H9 (cell line): ENCODE data around the gene MECP2. TPM values are rescaled to one million over a fixed set of nuclear protein-coding genes. Genes with fewer than 3 reads are reported as not detected.

ENCODE experiments used
- DNase-seq: peaks from one replicate; pipeline ENCODE4 v3.0.0-alpha.2; 2017
- H2AFZ ChIP-seq: one replicate; pipeline ENCODE4 v1.6.1; 2013; ENCODE audit warnings: mild to moderate bottlenecking, low read length, control low read depth, moderate library complexity
- H2AK5ac ChIP-seq: 2 replicates; pipeline ENCODE4 v1.6.1; 2013; ENCODE audit warnings: low read length, control low read depth, mixed read lengths; ENCODE audit not compliant: insufficient read length
- H2BK120ac ChIP-seq: one replicate; pipeline ENCODE4 v1.6.1; 2013; ENCODE audit warnings: low read depth, mild to moderate bottlenecking, low read length, control low read depth, inconsistent platforms; ENCODE audit not compliant: poor library complexity, severe bottlenecking
- H2BK12ac ChIP-seq: 2 replicates; pipeline ENCODE4 v1.6.1; 2013; ENCODE audit warnings: low read length, control low read depth, mixed read lengths, low read depth; ENCODE audit not compliant: insufficient read length
- H2BK15ac ChIP-seq: 2 replicates; pipeline ENCODE4 v1.6.1; 2013; ENCODE audit warnings: low read depth, low read length, control low read depth
- H2BK20ac ChIP-seq: one replicate; pipeline ENCODE4 v1.6.1; 2013; ENCODE audit warnings: low read depth, mild to moderate bottlenecking, low read length, control low read depth, inconsistent platforms; ENCODE audit not compliant: poor library complexity, severe bottlenecking
- H2BK5ac ChIP-seq: 2 replicates; pipeline ENCODE4 v1.6.1; 2013; ENCODE audit warnings: low read length, control low read depth, mixed read lengths; ENCODE audit not compliant: insufficient read length
- H3K14ac ChIP-seq: 2 replicates; pipeline ENCODE4 v1.6.1; 2013; ENCODE audit warnings: low read length, control low read depth; ENCODE audit not compliant: insufficient read depth
- H3K18ac ChIP-seq: 2 replicates; pipeline ENCODE4 v1.6.1; 2013; ENCODE audit warnings: low read depth, mild to moderate bottlenecking, mixed read lengths, low read length, control low read depth; ENCODE audit not compliant: insufficient read length
- H3K23ac ChIP-seq: 2 replicates; pipeline ENCODE4 v1.6.1; 2013; ENCODE audit warnings: low read length, control low read depth, mixed read lengths, low read depth; ENCODE audit not compliant: insufficient read length
- H3K23me2 ChIP-seq: 2 replicates; pipeline ENCODE4 v1.6.1; 2013; ENCODE audit warnings: low read depth, mild to moderate bottlenecking, mixed read lengths, low read length, control low read depth; ENCODE audit not compliant: insufficient read length, poor library complexity, severe bottlenecking
- H3K27ac ChIP-seq: 2 replicates; pipeline ENCODE4 v1.5.1; 2013; ENCODE audit warnings: low read length, control low read depth, mixed read lengths, low read depth; ENCODE audit not compliant: insufficient read length
- H3K27me3 ChIP-seq: 2 replicates; pipeline ENCODE4 v1.6.1; 2013; ENCODE audit warnings: low read length, control low read depth, inconsistent platforms; ENCODE audit not compliant: insufficient read depth
- H3K4ac ChIP-seq: 2 replicates; pipeline ENCODE4 v1.6.1; 2013; ENCODE audit warnings: low read depth, mild to moderate bottlenecking, control low read depth, inconsistent platforms, low read length, moderate library complexity
- H3K4me1 ChIP-seq: 2 replicates; pipeline ENCODE4 v1.6.1; 2013; ENCODE audit warnings: low read length, control low read depth, inconsistent platforms; ENCODE audit not compliant: insufficient read depth
- H3K4me2 ChIP-seq: 2 replicates; pipeline ENCODE4 v1.6.1; 2013; ENCODE audit warnings: low read length, control low read depth, mixed read lengths; ENCODE audit not compliant: insufficient read length, insufficient read depth
- H3K56ac ChIP-seq: 2 replicates; pipeline ENCODE4 v1.6.1; 2013; ENCODE audit warnings: low read depth, mild to moderate bottlenecking, mixed read lengths, low read length, control low read depth; ENCODE audit not compliant: insufficient read length
- H3K79me1 ChIP-seq: 2 replicates; pipeline ENCODE4 v1.6.1; 2013; ENCODE audit warnings: low read depth, mild to moderate bottlenecking, moderate library complexity, low read length, control low read depth, inconsistent platforms; ENCODE audit not compliant: insufficient read depth, poor library complexity, severe bottlenecking
- H3K79me2 ChIP-seq: 2 replicates; pipeline ENCODE4 v1.6.1; 2013; ENCODE audit warnings: low read length, control low read depth, inconsistent platforms; ENCODE audit not compliant: insufficient read depth
- H3K9ac ChIP-seq: 2 replicates; pipeline ENCODE4 v1.6.1; 2013; ENCODE audit warnings: low read length, control low read depth, mixed read lengths; ENCODE audit not compliant: insufficient read length; ENCODE audit errors: extremely low read depth
- H3K9me3 ChIP-seq: one replicate; pipeline ENCODE4 v1.6.1; 2013; ENCODE audit warnings: low read depth, low read length, inconsistent platforms; ENCODE audit not compliant: control insufficient read depth
- H3T11ph ChIP-seq: one replicate; pipeline ENCODE4 v1.6.1; 2013; ENCODE audit warnings: mild to moderate bottlenecking, low read length, control low read depth, inconsistent platforms
- H4K20me1 ChIP-seq: one replicate; pipeline ENCODE4 v1.6.1; 2013; ENCODE audit not compliant: control insufficient read depth, insufficient read length, insufficient read depth
- H4K5ac ChIP-seq: 2 replicates; pipeline ENCODE4 v1.6.1; 2013; ENCODE audit warnings: low read depth, mild to moderate bottlenecking, mixed read lengths, low read length, control low read depth; ENCODE audit not compliant: insufficient read length
- H4K8ac ChIP-seq: replicated peaks from 2 replicates; pipeline ENCODE4 v1.6.1; 2013; ENCODE audit warnings: low read length, control low read depth, mixed read lengths, low read depth; ENCODE audit not compliant: insufficient read length
- H4K91ac ChIP-seq: 2 replicates; pipeline ENCODE4 v1.6.1; 2013; ENCODE audit warnings: low read depth, mild to moderate bottlenecking, moderate library complexity, mixed read lengths, low read length, control low read depth; ENCODE audit not compliant: insufficient read length
- H3K27ac Mint-ChIP-seq, 3 experiments: 2 replicates in 2 of 3; 3 replicates in 1 of 3; pipeline ENCODE4 v1.8.0; 2020 to 2021; ENCODE audit warnings: mixed read lengths in 3 of 3, mild to moderate bottlenecking in 1 of 3, moderate library complexity in 1 of 3
- H3K27me3 Mint-ChIP-seq: 2 replicates; pipeline ENCODE4 v1.8.0; 2021; ENCODE audit warnings: low read depth, mild to moderate bottlenecking, moderate library complexity, mixed read lengths
- H3K36me3 Mint-ChIP-seq, 3 experiments: 2 replicates in 2 of 3; 3 replicates in 1 of 3; pipeline ENCODE4 v1.8.0; 2020 to 2021; ENCODE audit warnings: low read depth in 3 of 3, mixed read lengths in 3 of 3; ENCODE audit not compliant: insufficient read depth in 1 of 3
- H3K4me1 Mint-ChIP-seq, 2 experiments: 2 replicates each; pipeline ENCODE4 v1.8.0; 2020; ENCODE audit warnings: mixed read lengths in 2 of 2
- H3K4me3 Mint-ChIP-seq, 2 experiments: 2 replicates in 1 of 2; 3 replicates in 1 of 2; pipeline ENCODE4 v1.8.0; 2020 to 2021; ENCODE audit warnings: mild to moderate bottlenecking in 2 of 2, mixed read lengths in 2 of 2, moderate library complexity in 1 of 2
- H3K9me3 Mint-ChIP-seq, 2 experiments: 2 replicates in 1 of 2; 3 replicates in 1 of 2; pipeline ENCODE4 v1.8.0; 2020; ENCODE audit warnings: mild to moderate bottlenecking in 2 of 2, mixed read lengths in 2 of 2, moderate library complexity in 1 of 2
- WGBS: extraction: QIAGEN DNeasy Blood & Tissue Kit; methylation state at CpG from one replicate; pipeline ENCODE4 v1.1.7; 2013; ENCODE audit warnings: missing lambda C conversion rate, low lambda C conversion rate, mixed read lengths; ENCODE audit not compliant: insufficient read length; ENCODE audit errors: extremely low coverage; 5-methylcytosine and 5-hydroxymethylcytosine counted together
- total RNA-seq: library from RNA; stranded (reverse); gene quantifications from 2 replicates; pipeline ENCODE4 v1.2.1, GENCODE V29; 2021
- TF ChIP-seq, protein P1 (sequence below): fragments of 200-600 bp; sonication (generic); conservative IDR thresholded peaks from 3 replicates; pipeline ENCODE4 v1.8.0; 2021; ENCODE audit warnings: antibody characterized with exemption, mild to moderate bottlenecking

MECP2 gene
- total RNA-seq, 1 experiment from 2014 or later, result 32.2 TPM

DNA sequence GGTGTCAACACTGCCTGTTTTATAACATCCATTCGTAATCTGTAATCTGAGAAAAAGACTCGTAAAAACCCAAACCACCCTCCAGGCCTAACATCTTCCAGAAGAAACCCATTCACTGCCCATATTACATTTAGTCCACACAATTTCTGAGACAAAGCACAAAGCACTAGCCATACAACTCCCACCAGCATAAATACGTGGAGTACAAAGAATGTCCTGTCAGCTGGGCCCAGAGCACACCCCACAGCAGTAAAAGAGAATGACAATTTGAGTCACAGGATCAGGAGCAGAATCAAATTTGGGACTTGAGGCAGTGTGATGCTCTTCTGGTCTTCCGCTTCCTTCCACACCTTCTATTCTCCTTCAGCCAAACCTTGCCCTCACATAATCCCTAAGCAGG, 6.8 kb downstream of the MECP2 start:
- Histone ChIP-seq H4K20me1 (no peaks in the 10 kb centered on the region), H3K79me2 (peaks cover 13% of the 10 kb centered on the region; the same call in 1 of the 2 replicates), H3K4me2 (no peak overlapping the region), H3K9ac (no peak overlapping the region), H3K79me1 (no peaks in the 10 kb centered on the region), H3K23me2 (no peaks in the 10 kb centered on the region), H3K4ac (no peak overlapping the region), H3K27me3 (no peaks in the 10 kb centered on the region), H3K18ac (no peak overlapping the region), H3K56ac (no peak overlapping the region), H2AFZ (no peak overlapping the region), H2BK12ac (no peak overlapping the region), H3T11ph (no peak overlapping the region), H3K4me1 (no peaks in the 10 kb centered on the region; the same call in 1 of the 2 replicates), H3K23ac (no peak overlapping the region), H3K14ac (no peak overlapping the region), H2BK20ac (no peak overlapping the region), H2BK15ac (no peak overlapping the region), H4K5ac (no peak overlapping the region), H4K8ac (no peak overlapping the region), H2AK5ac (no peak overlapping the region), H2BK5ac (no peak overlapping the region), H3K27ac (no peak overlapping the region), H2BK120ac (no peak overlapping the region), H3K9me3 (peaks cover 14% of the 10 kb centered on the region), H4K91ac (no peak overlapping the region)
- Mint-ChIP-seq H3K27ac (no peak overlapping the region; a peak in 1 of 7 replicates), H3K4me1 (peaks cover 44% of the 10 kb centered on the region in 2 experiments), H3K27me3 (no peaks in the 10 kb centered on the region), H3K9me3 (peaks cover 63 to 68% of the 10 kb centered on the region in 2 experiments), H3K36me3 (peaks cover 14 to 25% (median 22%) of the 10 kb centered on the region in 3 experiments), H3K4me3 (no peak overlapping the region)
- DNase-seq, result no peak
- TF ChIP-seq, protein P1, sequence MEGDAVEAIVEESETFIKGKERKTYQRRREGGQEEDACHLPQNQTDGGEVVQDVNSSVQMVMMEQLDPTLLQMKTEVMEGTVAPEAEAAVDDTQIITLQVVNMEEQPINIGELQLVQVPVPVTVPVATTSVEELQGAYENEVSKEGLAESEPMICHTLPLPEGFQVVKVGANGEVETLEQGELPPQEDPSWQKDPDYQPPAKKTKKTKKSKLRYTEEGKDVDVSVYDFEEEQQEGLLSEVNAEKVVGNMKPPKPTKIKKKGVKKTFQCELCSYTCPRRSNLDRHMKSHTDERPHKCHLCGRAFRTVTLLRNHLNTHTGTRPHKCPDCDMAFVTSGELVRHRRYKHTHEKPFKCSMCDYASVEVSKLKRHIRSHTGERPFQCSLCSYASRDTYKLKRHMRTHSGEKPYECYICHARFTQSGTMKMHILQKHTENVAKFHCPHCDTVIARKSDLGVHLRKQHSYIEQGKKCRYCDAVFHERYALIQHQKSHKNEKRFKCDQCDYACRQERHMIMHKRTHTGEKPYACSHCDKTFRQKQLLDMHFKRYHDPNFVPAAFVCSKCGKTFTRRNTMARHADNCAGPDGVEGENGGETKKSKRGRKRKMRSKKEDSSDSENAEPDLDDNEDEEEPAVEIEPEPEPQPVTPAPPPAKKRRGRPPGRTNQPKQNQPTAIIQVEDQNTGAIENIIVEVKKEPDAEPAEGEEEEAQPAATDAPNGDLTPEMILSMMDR, result no peak
- WGBS, result no CpG with 5 or more reads among the region's 4 CpGs
